ENCODE results near the gene GMDS.

DNA sequence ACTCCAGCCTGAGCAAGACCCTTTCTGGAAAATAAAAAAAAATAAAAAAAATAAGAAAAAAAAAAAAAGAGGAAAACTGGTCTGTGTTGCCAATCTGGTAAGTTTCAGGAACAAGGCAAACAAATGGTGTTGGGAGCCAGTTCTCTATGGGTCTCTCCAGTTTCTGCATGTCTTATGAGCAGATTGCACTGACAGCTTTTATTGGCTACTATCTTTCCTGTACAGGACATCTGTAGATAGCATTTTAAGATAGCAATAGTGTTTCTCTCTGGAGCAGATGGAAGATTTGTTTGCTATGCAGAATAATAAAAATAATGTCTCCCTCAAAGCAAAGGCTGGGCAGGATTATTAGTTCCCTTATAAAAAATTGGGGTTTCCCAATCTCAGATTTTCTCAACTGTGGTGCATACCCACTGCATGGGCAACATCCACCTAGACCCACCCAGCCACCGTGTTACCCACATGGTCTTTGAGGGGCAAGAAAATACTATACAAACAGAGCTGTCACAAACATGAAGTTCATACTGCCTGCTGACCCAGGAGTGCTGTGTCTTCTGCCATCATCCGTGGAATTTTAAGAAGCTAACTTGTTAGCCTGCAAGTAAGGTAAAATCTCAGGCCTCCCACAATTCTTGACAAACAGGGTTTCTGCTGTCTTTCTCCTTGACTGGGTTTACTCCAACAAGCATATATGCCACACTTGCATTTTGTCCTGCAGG is 9.5 kb downstream of the GMDS start:
- TF ChIP-seq, protein P1, sequence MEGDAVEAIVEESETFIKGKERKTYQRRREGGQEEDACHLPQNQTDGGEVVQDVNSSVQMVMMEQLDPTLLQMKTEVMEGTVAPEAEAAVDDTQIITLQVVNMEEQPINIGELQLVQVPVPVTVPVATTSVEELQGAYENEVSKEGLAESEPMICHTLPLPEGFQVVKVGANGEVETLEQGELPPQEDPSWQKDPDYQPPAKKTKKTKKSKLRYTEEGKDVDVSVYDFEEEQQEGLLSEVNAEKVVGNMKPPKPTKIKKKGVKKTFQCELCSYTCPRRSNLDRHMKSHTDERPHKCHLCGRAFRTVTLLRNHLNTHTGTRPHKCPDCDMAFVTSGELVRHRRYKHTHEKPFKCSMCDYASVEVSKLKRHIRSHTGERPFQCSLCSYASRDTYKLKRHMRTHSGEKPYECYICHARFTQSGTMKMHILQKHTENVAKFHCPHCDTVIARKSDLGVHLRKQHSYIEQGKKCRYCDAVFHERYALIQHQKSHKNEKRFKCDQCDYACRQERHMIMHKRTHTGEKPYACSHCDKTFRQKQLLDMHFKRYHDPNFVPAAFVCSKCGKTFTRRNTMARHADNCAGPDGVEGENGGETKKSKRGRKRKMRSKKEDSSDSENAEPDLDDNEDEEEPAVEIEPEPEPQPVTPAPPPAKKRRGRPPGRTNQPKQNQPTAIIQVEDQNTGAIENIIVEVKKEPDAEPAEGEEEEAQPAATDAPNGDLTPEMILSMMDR (IDR thresholded peaks at IDR 0.05; ENCODE audit: low read length) = no peak
- TF ChIP-seq EZH2 (optimal IDR thresholded peaks at IDR 0.05; ENCODE audit: low read depth, low read length) (no peak), EZH2phosphoT487 (IDR thresholded peaks at IDR 0.05; ENCODE audit: low read length) (no peak)
